AG09319 (cell line): ENCODE measurements around the gene PNPLA1.

ENCODE experiments used
- DNase-seq: peaks from one replicate; pipeline ENCODE4 v3.0.0-alpha.2; 2010; ENCODE audit warnings: low read depth; ENCODE audit errors: extremely low read depth
- TF ChIP-seq, protein P1 (sequence below): IDR thresholded peaks from 2 replicates; pipeline ENCODE4 v1.5.1; 2011; ENCODE audit warnings: low read depth, mild to moderate bottlenecking, inconsistent platforms, low read length, moderate library complexity

Gene PNPLA1

DNA sequence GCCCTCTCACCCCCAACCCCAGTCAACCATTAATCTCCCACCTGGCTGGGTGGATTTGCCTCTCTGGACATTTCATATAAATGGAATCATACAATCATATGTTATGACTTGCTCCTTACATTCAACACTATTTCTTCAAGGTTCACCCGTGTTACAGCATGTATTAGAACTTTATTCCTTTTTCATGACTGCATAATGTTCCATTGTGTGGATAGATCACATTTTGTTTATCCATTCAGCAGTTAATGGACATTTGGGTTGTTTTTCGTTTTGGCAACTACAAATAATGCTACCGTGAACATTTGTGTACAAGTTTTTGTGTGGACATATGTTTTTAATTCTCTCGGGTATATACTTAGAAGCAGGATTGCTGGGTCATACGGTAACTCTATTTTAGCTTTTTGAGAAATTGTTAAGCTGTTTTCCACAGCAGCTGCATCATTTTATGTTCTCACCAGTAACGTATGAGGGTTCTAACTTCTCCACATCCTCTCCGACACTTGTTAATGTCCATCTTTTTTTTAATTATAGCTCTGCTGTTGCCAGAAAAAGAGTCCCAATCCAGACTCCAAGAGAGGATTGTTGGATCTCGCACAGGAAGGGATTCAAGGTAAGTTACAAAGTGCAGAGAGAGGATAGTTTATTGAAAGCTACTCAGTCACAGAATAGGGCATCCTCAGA, 82.8 kb downstream of the PNPLA1 start:
- TF ChIP-seq, protein P1, sequence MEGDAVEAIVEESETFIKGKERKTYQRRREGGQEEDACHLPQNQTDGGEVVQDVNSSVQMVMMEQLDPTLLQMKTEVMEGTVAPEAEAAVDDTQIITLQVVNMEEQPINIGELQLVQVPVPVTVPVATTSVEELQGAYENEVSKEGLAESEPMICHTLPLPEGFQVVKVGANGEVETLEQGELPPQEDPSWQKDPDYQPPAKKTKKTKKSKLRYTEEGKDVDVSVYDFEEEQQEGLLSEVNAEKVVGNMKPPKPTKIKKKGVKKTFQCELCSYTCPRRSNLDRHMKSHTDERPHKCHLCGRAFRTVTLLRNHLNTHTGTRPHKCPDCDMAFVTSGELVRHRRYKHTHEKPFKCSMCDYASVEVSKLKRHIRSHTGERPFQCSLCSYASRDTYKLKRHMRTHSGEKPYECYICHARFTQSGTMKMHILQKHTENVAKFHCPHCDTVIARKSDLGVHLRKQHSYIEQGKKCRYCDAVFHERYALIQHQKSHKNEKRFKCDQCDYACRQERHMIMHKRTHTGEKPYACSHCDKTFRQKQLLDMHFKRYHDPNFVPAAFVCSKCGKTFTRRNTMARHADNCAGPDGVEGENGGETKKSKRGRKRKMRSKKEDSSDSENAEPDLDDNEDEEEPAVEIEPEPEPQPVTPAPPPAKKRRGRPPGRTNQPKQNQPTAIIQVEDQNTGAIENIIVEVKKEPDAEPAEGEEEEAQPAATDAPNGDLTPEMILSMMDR, result no peak

DNA sequence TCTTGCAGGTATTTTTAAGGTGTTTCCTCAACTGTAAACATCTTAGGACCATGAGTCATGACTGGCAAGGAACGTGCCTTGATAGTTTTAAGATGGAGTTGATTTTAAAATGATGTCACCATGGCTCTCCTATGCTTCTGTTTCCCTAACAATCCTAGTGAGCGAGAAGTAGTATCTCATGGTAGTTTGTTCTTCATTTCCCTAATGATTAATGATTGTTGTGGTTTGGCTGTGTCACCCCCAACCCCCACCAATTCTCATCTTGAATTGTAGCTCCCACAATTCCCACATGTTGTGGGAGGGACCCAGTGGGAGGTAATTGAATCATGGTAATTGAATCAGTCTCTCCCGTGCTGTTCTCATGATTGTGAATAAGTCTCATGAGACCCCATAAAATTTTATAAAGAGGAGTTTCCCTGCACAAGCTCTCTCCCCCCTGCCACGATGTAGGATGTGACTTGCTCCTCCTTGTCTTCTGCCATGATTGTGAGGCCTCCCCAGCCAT, 83.6 kb downstream of the PNPLA1 start:
- no peak for DNase-seq
- TF ChIP-seq, protein P1, result no peak

More for the DNA sequence above, 82.8 kb downstream of the PNPLA1 start:
- no peak for DNase-seq

DNA sequence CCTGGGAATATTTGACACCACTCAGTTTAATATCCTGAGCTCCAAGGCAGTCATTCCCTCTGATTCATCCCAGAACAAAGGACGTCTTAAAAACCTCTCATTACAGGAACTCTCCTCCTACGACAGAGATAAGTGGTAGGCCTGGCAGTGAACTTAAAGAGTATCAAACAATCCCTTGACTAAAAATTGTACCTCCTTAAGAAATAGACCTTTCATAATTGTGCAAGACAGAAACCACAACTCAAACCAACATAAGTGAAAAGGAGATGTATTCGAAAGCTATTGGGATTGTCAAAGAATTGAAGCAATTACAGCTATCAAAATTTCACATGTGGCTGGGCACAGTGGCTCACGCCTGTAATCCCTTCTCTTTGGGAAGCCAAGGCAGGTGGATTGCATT, 86.0 kb downstream of the PNPLA1 start:
- no peak for DNase-seq

DNA sequence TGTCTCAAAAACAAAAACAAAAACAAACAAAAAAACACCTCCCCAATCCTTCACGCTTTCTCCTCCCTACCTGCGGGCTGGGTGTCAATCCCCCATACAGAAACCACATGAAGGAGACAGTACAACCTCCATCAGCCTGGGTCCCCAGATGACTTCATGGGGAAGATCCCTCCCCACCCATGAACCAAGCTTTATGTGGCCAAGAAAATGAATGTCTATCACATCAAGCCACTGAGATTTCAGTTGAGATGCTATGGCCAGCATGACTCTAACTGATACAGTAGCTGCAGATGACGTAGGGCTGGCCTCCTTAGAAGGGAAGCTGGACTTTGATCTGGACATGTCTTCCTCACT, 88.0 kb downstream of the PNPLA1 start:
- DNase-seq, result no peak
- TF ChIP-seq, protein P1, result no peak

More for the DNA sequence above, 86.0 kb downstream of the PNPLA1 start:
- TF ChIP-seq, protein P1, result no peak
